Measurements from ENCODE around the gene CCDC170. TPM values are rescaled to one million over a fixed set of nuclear protein-coding genes. Genes with fewer than 3 reads are reported as not detected.

Gene CCDC170
- total RNA-seq, 1 experiment from 2014 or later, result 0.12 TPM

- TF ChIP-seq MAX (IDR thresholded peaks at IDR 0.05) (no peak), ATF3 (IDR thresholded peaks at IDR 0.05) (no peak), EZH2 (IDR thresholded peaks at IDR 0.05) (no peak), FOSL1 (IDR thresholded peaks at IDR 0.05; ENCODE audit: low read depth) (no peak)
Measured at GRCh38 chr6:151666526-151666925, 172.7 kb downstream of the CCDC170 start (continued).

DNA sequence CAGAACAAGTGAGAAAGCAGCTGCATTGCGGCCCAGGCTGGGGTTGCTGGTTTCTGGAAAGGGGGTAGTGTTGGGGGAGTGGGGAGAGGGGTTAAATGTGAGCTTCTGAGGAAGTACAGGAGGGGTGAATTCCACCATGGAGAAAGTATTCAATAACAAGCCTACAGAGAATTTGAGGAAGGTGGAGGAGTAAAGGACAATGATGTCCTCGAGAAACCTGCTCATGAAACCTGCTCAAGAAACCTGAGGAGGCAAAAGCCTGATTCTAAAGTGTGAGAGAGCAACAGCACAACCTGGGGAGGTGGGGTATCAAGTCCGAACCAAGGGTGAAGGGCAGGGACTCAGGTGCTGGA lies 175.4 kb downstream of the CCDC170 start:
- ATAC-seq (no peak), DNase-seq (ENCODE audit: low read depth, low spot score) (no peak)
- H3K4me3 ChIP-seq (replicated peaks in 1 of 2; ENCODE audit: low read depth in 1 of 2, low read length in 2 of 2), result peak overlapping the region; percentile 19 to 53; a peak in 3 of 4 replicates
- H3K4me2 ChIP-seq (ENCODE audit: low read length), result peak overlapping the region; percentile 97
- TF ChIP-seq YY1 (IDR thresholded peaks at IDR 0.05; ENCODE audit: extremely low read depth, insufficient replicate concordance, low read depth, low read length) (no peak), POLR2AphosphoS5 (IDR thresholded peaks at IDR 0.05; ENCODE audit: low read depth, low read length) (no peak), JUND (IDR thresholded peaks at IDR 0.05) (no peak), EGR1 (IDR thresholded peaks at IDR 0.05; ENCODE audit: low read depth) (no peak)
- no peaks in the 10 kb centered on the region for H3K9me3 ChIP-seq (ENCODE audit: control insufficient read depth in 1 of 2, insufficient read depth in 1 of 2, low read depth in 1 of 2, low read length in 2 of 2)
- ChIA-PET POLR2A (interaction anchor here (0.7 kb wide), 1 partner anchor 21 kb away, joined by 4 read pairs; no protein-coding TSS in a partner anchor), RAD21 (ENCODE audit: low non-redundant PET in 1 of 2, low total read pairs in 2 of 2, uncharacterized antibody in 2 of 2, unreplicated experiment in 2 of 2) (no interaction called here), CTCF (interaction anchor here (0.6 to 1.3 kb wide), 2 partner anchors 21 to 1964 kb away, joined by 4 to 6 read pairs; no protein-coding TSS in a partner anchor)
- no peaks in the 10 kb centered on the region for H3K9me2 ChIP-seq (ENCODE audit: insufficient read depth)
- H2AFZ ChIP-seq (ENCODE audit: low read depth, low read length, poor library complexity, severe bottlenecking), result peak overlapping the region; percentile 47
- H3K4me1 ChIP-seq (ENCODE audit: control insufficient read depth in 1 of 2, insufficient read depth in 2 of 2, low read length in 2 of 2), result peaks cover 17 to 40% of the 10 kb centered on the region in 2 experiments
- no TSS peak for BruUV-seq (replicated peaks)
- H3K36me3 ChIP-seq (ENCODE audit: control insufficient read depth in 1 of 2, insufficient read depth in 2 of 2, low read length in 2 of 2), result no peaks in the 10 kb centered on the region
- peak overlapping the region; percentile 56 for H3K27ac ChIP-seq (ENCODE audit: low read depth, low read length)
- peak overlapping the region; percentile 53 for H3K9ac ChIP-seq (ENCODE audit: low read length)
- H3K79me2 ChIP-seq (ENCODE audit: insufficient read depth, low read length), result no peaks in the 10 kb centered on the region
- no peaks in the 10 kb centered on the region for H4K20me1 ChIP-seq (ENCODE audit: insufficient read depth)
- no peaks in the 10 kb centered on the region for H3K27me3 ChIP-seq (ENCODE audit: insufficient read depth, low read length)
- intact Hi-C loops (cut with micrococcal nuclease), result loop anchor here (2.0 kb wide), 1 partner anchor 450 kb away; no protein-coding TSS in a partner anchor

- no peaks in the 10 kb centered on the region for H3K36me3 ChIP-seq (ENCODE audit: control insufficient read depth in 1 of 2, insufficient read depth in 2 of 2, low read length in 2 of 2)
- CTCF ChIA-PET, result no interaction called here
Measured at GRCh38 chr6:151670116-151670515, 176.3 kb downstream of the CCDC170 start.

More at GRCh38 chr6:151670116-151670515, 176.3 kb downstream of the CCDC170 start:
- no peak overlapping the region for H3K4me3 ChIP-seq (replicated peaks in 1 of 2; ENCODE audit: low read depth in 1 of 2, low read length in 2 of 2)
- RAD21 ChIA-PET (ENCODE audit: low non-redundant PET in 1 of 2, low total read pairs in 2 of 2, uncharacterized antibody in 2 of 2, unreplicated experiment in 2 of 2), result no interaction called here
- POLR2A ChIA-PET, result no interaction called here
- H2AFZ ChIP-seq (ENCODE audit: low read depth, low read length, poor library complexity, severe bottlenecking), result no peak overlapping the region
- ATAC-seq, result no peak
- no peak overlapping the region for H3K27ac ChIP-seq (ENCODE audit: low read depth, low read length)
- no TSS peak for BruUV-seq (replicated peaks)
- intact Hi-C loops (cut with micrococcal nuclease), result no loop called here
- H3K27me3 ChIP-seq (ENCODE audit: insufficient read depth, low read length), result no peaks in the 10 kb centered on the region
- no peaks in the 10 kb centered on the region for H3K9me2 ChIP-seq (ENCODE audit: insufficient read depth)
- peak overlapping the region; percentile 97; the same call in 1 of the 2 replicates for H3K4me2 ChIP-seq (ENCODE audit: low read length)
- H3K9ac ChIP-seq (ENCODE audit: low read length), result no peak overlapping the region; the same call in 1 of the 2 replicates
- no peaks in the 10 kb centered on the region for H4K20me1 ChIP-seq (ENCODE audit: insufficient read depth)
- no peak for TF ChIP-seq EZH2 (IDR thresholded peaks at IDR 0.05)
- H3K79me2 ChIP-seq (ENCODE audit: insufficient read depth, low read length), result no peaks in the 10 kb centered on the region
- no peak for DNase-seq (ENCODE audit: low read depth, low spot score)
- H3K4me1 ChIP-seq (ENCODE audit: control insufficient read depth in 1 of 2, insufficient read depth in 2 of 2, low read length in 2 of 2), result peaks cover 17 to 39% of the 10 kb centered on the region in 2 experiments
- no peaks in the 10 kb centered on the region for H3K9me3 ChIP-seq (ENCODE audit: control insufficient read depth in 1 of 2, insufficient read depth in 1 of 2, low read depth in 1 of 2, low read length in 2 of 2)

Other genes with a start within 250 kb of the CCDC170 start
- 12.5 TPM for gene ZBTB2, start 102.5 kb upstream of the CCDC170 start, total RNA-seq (2021; ENCODE audit: unreplicated experiment)
- gene RMND1, start 41.9 kb upstream of the CCDC170 start, total RNA-seq (2021; ENCODE audit: unreplicated experiment), result 28.0 TPM